Activated T-cell treated with anti-CD3 and anti-CD28 coated beads, Interleukin-2, amount 50 U/mL, for 24 hours (primary cell): ENCODE data around the gene DIAPH2.

Experiments used
- DNase-seq: peaks from one replicate; pipeline ENCODE4 v3.0.0-alpha.2; 2020
- H3K27ac Mint-ChIP-seq: 2 replicates; pipeline ENCODE4 v1.8.0; 2020; ENCODE audit warnings: mild to moderate bottlenecking, mixed read lengths
- H3K27me3 Mint-ChIP-seq: 2 replicates; pipeline ENCODE4 v1.8.0; 2020; ENCODE audit warnings: mixed read lengths
- H3K36me3 Mint-ChIP-seq: 2 replicates; pipeline ENCODE4 v1.8.0; 2020; ENCODE audit warnings: low read depth, mixed read lengths
- H3K4me1 Mint-ChIP-seq: 2 replicates; pipeline ENCODE4 v1.8.0; 2020; ENCODE audit warnings: low read depth, mixed read lengths
- H3K4me3 Mint-ChIP-seq: 2 replicates; pipeline ENCODE4 v1.8.0; 2020; ENCODE audit warnings: mild to moderate bottlenecking, moderate library complexity, mixed read lengths
- H3K9me3 Mint-ChIP-seq: 2 replicates; pipeline ENCODE4 v1.8.0; 2020; ENCODE audit warnings: mixed read lengths

The DIAPH2 gene

GRCh38 chrX:97358941-97359340 is 674.3 kb downstream of the DIAPH2 start:
- Mint-ChIP-seq H3K4me1 (no peaks in the 10 kb centered on the region), H3K9me3 (no peaks in the 10 kb centered on the region), H3K36me3 (no peaks in the 10 kb centered on the region), H3K4me3 (no peak overlapping the region), H3K27me3 (peaks cover 3% of the 10 kb centered on the region), H3K27ac (no peak overlapping the region)
- DNase-seq: no peak

- Mint-ChIP-seq H3K9me3 (no peaks in the 10 kb centered on the region), H3K27me3 (no peaks in the 10 kb centered on the region), H3K27ac (no peak overlapping the region), H3K4me3 (no peak overlapping the region), H3K4me1 (no peaks in the 10 kb centered on the region), H3K36me3 (no peaks in the 10 kb centered on the region)
- DNase-seq: no peak
Measured at GRCh38 chrX:97363843-97364242, 679.2 kb downstream of the DIAPH2 start.

GRCh38 chrX:97366237-97366636 is 681.6 kb downstream of the DIAPH2 start:
- Mint-ChIP-seq H3K36me3 (peaks cover 1% of the 10 kb centered on the region), H3K27ac (no peak overlapping the region), H3K27me3 (peaks cover 5% of the 10 kb centered on the region), H3K4me3 (no peak overlapping the region), H3K4me1 (no peaks in the 10 kb centered on the region), H3K9me3 (no peaks in the 10 kb centered on the region)
- DNase-seq: no peak

- Mint-ChIP-seq H3K4me1 (no peaks in the 10 kb centered on the region), H3K36me3 (peaks cover 1% of the 10 kb centered on the region), H3K4me3 (no peak overlapping the region), H3K27me3 (peaks cover 5% of the 10 kb centered on the region), H3K9me3 (no peaks in the 10 kb centered on the region), H3K27ac (no peak overlapping the region)
- no peak for DNase-seq
Measured at GRCh38 chrX:97367125-97367524, 682.5 kb downstream of the DIAPH2 start.

- H3K4me1 Mint-ChIP-seq: no peaks in the 10 kb centered on the region
- H3K27ac Mint-ChIP-seq: no peak overlapping the region
- H3K4me3 Mint-ChIP-seq: no peak overlapping the region
- DNase-seq: no peak
- H3K9me3 Mint-ChIP-seq: no peaks in the 10 kb centered on the region
- H3K36me3 Mint-ChIP-seq: peaks cover 1% of the 10 kb centered on the region
- peaks cover 11% of the 10 kb centered on the region for H3K27me3 Mint-ChIP-seq
Measured at GRCh38 chrX:97369947-97370346, 685.3 kb downstream of the DIAPH2 start.

- H3K4me1 Mint-ChIP-seq: no peaks in the 10 kb centered on the region
- no peak for DNase-seq
- H3K27me3 Mint-ChIP-seq: peaks cover 16% of the 10 kb centered on the region
- H3K9me3 Mint-ChIP-seq: no peaks in the 10 kb centered on the region
- no peak overlapping the region for H3K27ac Mint-ChIP-seq
- H3K36me3 Mint-ChIP-seq: peaks cover 1% of the 10 kb centered on the region
- no peak overlapping the region for H3K4me3 Mint-ChIP-seq
Measured at GRCh38 chrX:97372001-97372766, 687.5 kb downstream of the DIAPH2 start.

GRCh38 chrX:97374266-97374665 is 689.6 kb downstream of the DIAPH2 start:
- Mint-ChIP-seq H3K4me1 (no peaks in the 10 kb centered on the region), H3K36me3 (peaks cover 1% of the 10 kb centered on the region), H3K27ac (no peak overlapping the region), H3K4me3 (no peak overlapping the region), H3K27me3 (peaks cover 16% of the 10 kb centered on the region), H3K9me3 (no peaks in the 10 kb centered on the region)
- DNase-seq: no peak

- Mint-ChIP-seq H3K36me3 (no peaks in the 10 kb centered on the region), H3K4me3 (no peak overlapping the region), H3K27ac (no peak overlapping the region), H3K4me1 (no peaks in the 10 kb centered on the region), H3K9me3 (no peaks in the 10 kb centered on the region), H3K27me3 (peaks cover 8% of the 10 kb centered on the region)
- no peak for DNase-seq
Measured at GRCh38 chrX:97380200-97380599, 695.6 kb downstream of the DIAPH2 start.

- peaks cover 4% of the 10 kb centered on the region for H3K4me1 Mint-ChIP-seq
- peaks cover 4% of the 10 kb centered on the region for H3K36me3 Mint-ChIP-seq
- DNase-seq: no peak
Measured at GRCh38 chrX:97384685-97385084, 700.0 kb downstream of the DIAPH2 start.

GRCh38 chrX:97387004-97387403 is 702.4 kb downstream of the DIAPH2 start:
- Mint-ChIP-seq H3K4me1 (peaks cover 6% of the 10 kb centered on the region), H3K36me3 (peaks cover 4% of the 10 kb centered on the region), H3K9me3 (peaks cover 3% of the 10 kb centered on the region), H3K4me3 (no peak overlapping the region), H3K27ac (no peak overlapping the region), H3K27me3 (peaks cover 10% of the 10 kb centered on the region)
- no peak for DNase-seq

More at GRCh38 chrX:97384685-97385084, 700.0 kb downstream of the DIAPH2 start:
- H3K27ac Mint-ChIP-seq: no peak overlapping the region
- H3K9me3 Mint-ChIP-seq: peaks cover 3% of the 10 kb centered on the region
- peaks cover 8% of the 10 kb centered on the region for H3K27me3 Mint-ChIP-seq
- no peak overlapping the region for H3K4me3 Mint-ChIP-seq

GRCh38 chrX:97389761-97390192 is 705.1 kb downstream of the DIAPH2 start:
- no peak for DNase-seq
- peaks cover 4% of the 10 kb centered on the region for H3K36me3 Mint-ChIP-seq
- peaks cover 13% of the 10 kb centered on the region for H3K27me3 Mint-ChIP-seq
- no peak overlapping the region for H3K4me3 Mint-ChIP-seq
- peaks cover 6% of the 10 kb centered on the region for H3K4me1 Mint-ChIP-seq
- H3K9me3 Mint-ChIP-seq: peaks cover 3% of the 10 kb centered on the region
- peak overlapping the region; percentile 38 for H3K27ac Mint-ChIP-seq

- Mint-ChIP-seq H3K4me1 (peaks cover 46% of the 10 kb centered on the region), H3K27me3 (peaks cover 12% of the 10 kb centered on the region), H3K36me3 (no peaks in the 10 kb centered on the region), H3K9me3 (no peaks in the 10 kb centered on the region), H3K27ac (peak overlapping the region; percentile 86), H3K4me3 (peak overlapping the region; percentile 0)
- DNase-seq: no peak
Measured at GRCh38 chrX:97397371-97397770, 712.7 kb downstream of the DIAPH2 start.

GRCh38 chrX:97398030-97398551 is 713.4 kb downstream of the DIAPH2 start:
- Mint-ChIP-seq H3K27ac (peak overlapping the region; percentile 86), H3K4me1 (peaks cover 52% of the 10 kb centered on the region), H3K4me3 (peak overlapping the region; percentile 50), H3K36me3 (no peaks in the 10 kb centered on the region), H3K9me3 (no peaks in the 10 kb centered on the region), H3K27me3 (peaks cover 10% of the 10 kb centered on the region)
- DNase-seq: no peak

GRCh38 chrX:97399400-97399799 is 714.8 kb downstream of the DIAPH2 start:
- peak overlapping the region; percentile 11 for H3K4me3 Mint-ChIP-seq
- H3K27ac Mint-ChIP-seq: peak overlapping the region; percentile 86
- no peaks in the 10 kb centered on the region for H3K36me3 Mint-ChIP-seq
- peaks cover 58% of the 10 kb centered on the region for H3K4me1 Mint-ChIP-seq
- no peaks in the 10 kb centered on the region for H3K9me3 Mint-ChIP-seq
- no peak for DNase-seq
- peaks cover 13% of the 10 kb centered on the region for H3K27me3 Mint-ChIP-seq

- no peak overlapping the region for H3K4me3 Mint-ChIP-seq
- H3K4me1 Mint-ChIP-seq: peaks cover 58% of the 10 kb centered on the region
Measured at GRCh38 chrX:97400492-97400891, 715.9 kb downstream of the DIAPH2 start.

More at GRCh38 chrX:97400492-97400891, 715.9 kb downstream of the DIAPH2 start:
- H3K36me3 Mint-ChIP-seq: no peaks in the 10 kb centered on the region
- peaks cover 18% of the 10 kb centered on the region for H3K27me3 Mint-ChIP-seq
- no peaks in the 10 kb centered on the region for H3K9me3 Mint-ChIP-seq
- no peak overlapping the region for H3K27ac Mint-ChIP-seq
- no peak for DNase-seq
